CD14-positive monocyte (primary cell): ENCODE data around the gene PICK1. TPM values are rescaled to one million over a fixed set of nuclear protein-coding genes. Genes with fewer than 3 reads are reported as not detected.

Source experiments
- DNase-seq, 3 donors: peaks; one replicate each; pipeline ENCODE4 v3.0.0-alpha.2; 2011 to 2022
- H2AFZ ChIP-seq: 2 replicates; pipeline ENCODE4 v1.6.0; 2012; ENCODE audit warnings: mild to moderate bottlenecking, low read depth, low read length, inconsistent platforms; ENCODE audit not compliant: insufficient read depth, poor library complexity, severe bottlenecking
- H3K27ac ChIP-seq, 2 donors: 1 replicate in 1 of 2; 2 replicates in 1 of 2; pipeline ENCODE4 v1.5.1; 2012 to 2013; ENCODE audit warnings: low read length in 2 of 2, control low read depth in 1 of 2, inconsistent platforms in 1 of 2, low read depth in 1 of 2, mild to moderate bottlenecking in 1 of 2
- H3K27me3 ChIP-seq, 2 donors: one replicate each; pipeline versions ENCODE4 v1.6.0 to v1.6.1; 2011 to 2013; ENCODE audit warnings: low read length in 2 of 2; ENCODE audit not compliant: control insufficient read depth in 2 of 2, insufficient read depth in 2 of 2
- H3K36me3 ChIP-seq, 2 donors: replicated peaks in 1 of 2; 1 replicate in 1 of 2; 2 replicates in 1 of 2; pipeline versions ENCODE4 v1.5.1 to v1.6.1; 2012 to 2013; ENCODE audit warnings: low read length in 2 of 2, control low read depth in 1 of 2, inconsistent platforms in 1 of 2, mild to moderate bottlenecking in 1 of 2; ENCODE audit not compliant: insufficient read depth in 2 of 2, control insufficient read depth in 1 of 2
- H3K4me1 ChIP-seq, 2 donors: 1 replicate in 1 of 2; 2 replicates in 1 of 2; pipeline versions ENCODE4 v1.5.1 to v1.6.1; 2012 to 2013; ENCODE audit warnings: low read length in 2 of 2, control low read depth in 1 of 2, inconsistent platforms in 1 of 2, mild to moderate bottlenecking in 1 of 2, moderate library complexity in 1 of 2; ENCODE audit not compliant: insufficient read depth in 2 of 2, control insufficient read depth in 1 of 2
- H3K4me2 ChIP-seq: replicated peaks from 2 replicates; pipeline ENCODE3; 2012; ENCODE audit warnings: low read length, moderate library complexity, mild to moderate bottlenecking; ENCODE audit not compliant: poor library complexity, severe bottlenecking; ENCODE audit errors: extremely low read depth
- H3K4me3 ChIP-seq, 3 experiments: fragments of 200-600 bp in 1 of 3; sonication (generic) in 1 of 3; replicated peaks in 1 of 3; 1 replicate in 2 of 3; 2 replicates in 1 of 3; pipeline ENCODE4 v1.5.1; 2011 to 2013; ENCODE audit warnings: low read length in 3 of 3, mild to moderate bottlenecking in 3 of 3, control low read depth in 2 of 3, low read depth in 2 of 3, inconsistent platforms in 1 of 3, moderate library complexity in 1 of 3
- H3K79me2 ChIP-seq: 2 replicates; pipeline ENCODE4 v1.6.0; 2012; ENCODE audit warnings: mild to moderate bottlenecking, control low read depth, inconsistent platforms, low read length, moderate library complexity; ENCODE audit not compliant: insufficient read depth
- H3K9ac ChIP-seq: 2 replicates; pipeline ENCODE4 v1.6.0; 2017; ENCODE audit warnings: low read length, mild to moderate bottlenecking; ENCODE audit not compliant: insufficient read depth, poor library complexity, severe bottlenecking
- H3K9me3 ChIP-seq, 2 donors: replicated peaks in 1 of 2; 1 replicate in 1 of 2; 2 replicates in 1 of 2; pipeline versions ENCODE4 v1.5.1 to v1.6.1; 2012 to 2013; ENCODE audit warnings: low read length in 2 of 2, control low read depth in 1 of 2; ENCODE audit not compliant: control insufficient read depth in 1 of 2, insufficient read depth in 1 of 2
- H4K20me1 ChIP-seq: 2 replicates; pipeline ENCODE4 v1.6.0; 2012; ENCODE audit warnings: mild to moderate bottlenecking, low read length, control low read depth, moderate library complexity; ENCODE audit not compliant: insufficient read depth
- H3K27ac Mint-ChIP-seq, 7 donors: one replicate each; pipeline ENCODE4 v1.8.0; 2020; ENCODE audit warnings: mild to moderate bottlenecking in 7 of 7, mixed read lengths in 7 of 7, moderate library complexity in 6 of 7, inconsistent platforms in 2 of 7
- H3K27me3 Mint-ChIP-seq, 3 donors: one replicate each; pipeline ENCODE4 v1.8.0; 2021 to 2022; ENCODE audit warnings: low read depth in 3 of 3, mild to moderate bottlenecking in 3 of 3, mixed read lengths in 3 of 3, moderate library complexity in 3 of 3, inconsistent platforms in 1 of 3
- H3K36me3 Mint-ChIP-seq, 2 donors: one replicate each; pipeline ENCODE4 v1.8.0; 2020; ENCODE audit warnings: mixed read lengths in 2 of 2, inconsistent platforms in 1 of 2, mild to moderate bottlenecking in 1 of 2
- H3K4me1 Mint-ChIP-seq: one replicate; pipeline ENCODE4 v1.8.0; 2020; ENCODE audit warnings: mild to moderate bottlenecking, mixed read lengths
- H3K4me3 Mint-ChIP-seq, 2 donors: one replicate each; pipeline ENCODE4 v1.8.0; 2020; ENCODE audit warnings: mild to moderate bottlenecking in 2 of 2, mixed read lengths in 2 of 2, moderate library complexity in 1 of 2
- H3K9me3 Mint-ChIP-seq, 7 donors: one replicate each; pipeline ENCODE4 v1.8.0; 2020 to 2022; ENCODE audit warnings: mixed read lengths in 7 of 7, mild to moderate bottlenecking in 6 of 7, moderate library complexity in 6 of 7, inconsistent platforms in 2 of 7
- WGBS: methylation state at CpG from one replicate; pipeline ENCODE4 v1.1.5; 2013; ENCODE audit warnings: missing lambda C conversion rate; ENCODE audit not compliant: insufficient coverage; 5-methylcytosine and 5-hydroxymethylcytosine counted together
- intact Hi-C, 2 donors: fragments of 100-400 bp; cut with micrococcal nuclease; formaldehyde crosslinking; loops; one replicate each; pipeline versions ENCODE4 v1.15.0 to v1.15.1; 2023
- polyA plus RNA-seq, 3 donors: library from polyadenylated mRNA; depleted of rRNA in 1 of 3; unstranded in 2 of 3; stranded (reverse) in 1 of 3; fragments of 300-500 nt in 2 of 3; fragments of >200 nt in 1 of 3; fragmentation: Illumina TruSeq in 2 of 3; gene quantifications; 1 replicate in 2 of 3; 2 replicates in 1 of 3; pipeline ENCODE4 v1.2.3, GENCODE V29; 2012 to 2021
- TF ChIP-seq, protein P1 (sequence below): fragments of 200-600 bp; IDR thresholded peaks from one replicate; pipeline ENCODE4 v1.8.0; 2022; ENCODE audit warnings: antibody characterized with exemption, mild to moderate bottlenecking

The PICK1 gene
- polyA plus RNA-seq, 3 donors: 6.4 to 16.9 (median 7.2) TPM

DNA sequence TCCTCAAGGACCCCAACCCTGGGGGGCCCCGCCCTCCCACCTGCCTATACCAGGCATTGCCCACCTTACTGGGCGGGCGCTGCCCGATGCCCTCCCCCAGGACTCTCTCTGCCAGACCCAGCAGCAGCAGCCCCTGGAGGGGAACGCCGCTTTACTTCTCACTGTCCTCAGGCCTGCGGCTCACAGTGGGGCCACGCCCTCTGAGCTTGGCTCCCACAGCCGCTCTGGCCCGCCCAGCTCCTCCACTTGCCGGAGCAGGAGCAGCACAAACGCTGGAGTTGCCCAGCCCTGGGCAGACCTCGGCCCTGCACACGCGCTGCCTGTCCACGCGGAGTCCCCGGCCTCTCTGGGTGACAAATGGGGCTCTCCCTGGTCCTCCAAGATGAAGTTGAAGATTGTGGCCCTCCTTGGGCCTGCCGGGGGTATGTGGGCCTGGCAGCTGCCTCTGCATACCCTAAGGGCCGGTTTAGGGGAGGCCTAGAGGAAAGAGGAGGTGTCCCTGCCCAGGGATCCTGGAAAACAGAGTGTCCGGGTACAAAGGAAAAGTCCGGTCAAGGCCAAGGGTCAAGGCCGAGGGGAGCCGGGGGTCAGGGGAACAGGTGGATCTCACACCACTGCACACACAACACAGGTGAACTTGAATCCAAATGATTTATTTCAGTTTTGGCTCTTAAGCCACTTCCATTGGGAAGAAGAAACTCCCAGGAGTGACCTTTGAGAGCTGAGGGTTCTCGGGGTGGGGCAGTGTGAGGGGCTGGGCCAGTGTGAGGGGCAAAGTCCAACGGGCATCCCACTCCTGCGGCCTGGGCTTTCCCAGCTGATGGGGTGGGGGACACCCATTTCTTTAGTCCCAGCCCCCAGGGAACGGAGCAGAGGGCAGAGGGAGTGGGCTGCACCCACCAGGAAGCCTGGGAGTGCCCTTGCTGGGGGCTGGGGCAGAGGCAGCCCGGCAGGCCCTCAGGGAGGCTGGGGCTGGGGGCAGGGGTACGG lies 54.0 kb downstream of the PICK1 start:
- intact Hi-C loops: loop anchor here (5.0 kb wide), 2 partner anchors 39 to 241 kb away; no protein-coding TSS in a partner anchor

GRCh38 chr22:38111925-38112355 lies 54.7 kb downstream of the PICK1 start:
- H3K27ac Mint-ChIP-seq: no peak overlapping the region
- no peak overlapping the region for H3K27ac ChIP-seq
- no peaks in the 10 kb centered on the region for H3K4me1 ChIP-seq
- no peak overlapping the region for H3K9ac ChIP-seq
- peaks cover 1 to 3% (median 1%) of the 10 kb centered on the region in 3 donors for H3K27me3 Mint-ChIP-seq
- H4K20me1 ChIP-seq: no peaks in the 10 kb centered on the region
- H3K4me3 Mint-ChIP-seq: no peak overlapping the region
- H3K4me2 ChIP-seq: no peak overlapping the region
- no peak for DNase-seq
- TF ChIP-seq, protein P1, sequence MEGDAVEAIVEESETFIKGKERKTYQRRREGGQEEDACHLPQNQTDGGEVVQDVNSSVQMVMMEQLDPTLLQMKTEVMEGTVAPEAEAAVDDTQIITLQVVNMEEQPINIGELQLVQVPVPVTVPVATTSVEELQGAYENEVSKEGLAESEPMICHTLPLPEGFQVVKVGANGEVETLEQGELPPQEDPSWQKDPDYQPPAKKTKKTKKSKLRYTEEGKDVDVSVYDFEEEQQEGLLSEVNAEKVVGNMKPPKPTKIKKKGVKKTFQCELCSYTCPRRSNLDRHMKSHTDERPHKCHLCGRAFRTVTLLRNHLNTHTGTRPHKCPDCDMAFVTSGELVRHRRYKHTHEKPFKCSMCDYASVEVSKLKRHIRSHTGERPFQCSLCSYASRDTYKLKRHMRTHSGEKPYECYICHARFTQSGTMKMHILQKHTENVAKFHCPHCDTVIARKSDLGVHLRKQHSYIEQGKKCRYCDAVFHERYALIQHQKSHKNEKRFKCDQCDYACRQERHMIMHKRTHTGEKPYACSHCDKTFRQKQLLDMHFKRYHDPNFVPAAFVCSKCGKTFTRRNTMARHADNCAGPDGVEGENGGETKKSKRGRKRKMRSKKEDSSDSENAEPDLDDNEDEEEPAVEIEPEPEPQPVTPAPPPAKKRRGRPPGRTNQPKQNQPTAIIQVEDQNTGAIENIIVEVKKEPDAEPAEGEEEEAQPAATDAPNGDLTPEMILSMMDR: no peak
- no peak overlapping the region for H3K4me3 ChIP-seq
- H3K36me3 Mint-ChIP-seq: no peaks in the 10 kb centered on the region
- H3K9me3 ChIP-seq: no peaks in the 10 kb centered on the region
- WGBS: 94% methylated on average over 11 of the region's 11 CpGs
- H3K9me3 Mint-ChIP-seq: peaks cover 0 to 2% (median 0%) of the 10 kb centered on the region in 7 donors
- no peak overlapping the region for H2AFZ ChIP-seq
- H3K27me3 ChIP-seq: no peaks in the 10 kb centered on the region
- no peaks in the 10 kb centered on the region for H3K79me2 ChIP-seq
- no peaks in the 10 kb centered on the region for H3K4me1 Mint-ChIP-seq
- intact Hi-C loops: loop anchor here (5.0 kb wide), 2 partner anchors 40 to 240 kb away; no protein-coding TSS in a partner anchor
- H3K36me3 ChIP-seq: no peaks in the 10 kb centered on the region

More for the DNA sequence above, 54.0 kb downstream of the PICK1 start:
- Histone ChIP-seq H3K36me3 (no peaks in the 10 kb centered on the region), H4K20me1 (no peaks in the 10 kb centered on the region), H3K4me3 (no peak overlapping the region), H3K79me2 (no peaks in the 10 kb centered on the region), H3K4me1 (no peaks in the 10 kb centered on the region), H3K9me3 (no peaks in the 10 kb centered on the region), H2AFZ (no peak overlapping the region), H3K4me2 (no peak overlapping the region), H3K27me3 (no peaks in the 10 kb centered on the region), H3K9ac (no peak overlapping the region), H3K27ac (no peak overlapping the region)
- 96% methylated on average over 20 of the region's 30 CpGs for WGBS
- TF ChIP-seq, protein P1: no peak
- Mint-ChIP-seq H3K4me3 (no peak overlapping the region), H3K4me1 (no peaks in the 10 kb centered on the region), H3K36me3 (no peaks in the 10 kb centered on the region), H3K27me3 (peaks cover 1 to 3% (median 1%) of the 10 kb centered on the region in 3 donors), H3K27ac (no peak overlapping the region), H3K9me3 (peaks cover 0 to 2% (median 0%) of the 10 kb centered on the region in 7 donors)
- no peak for DNase-seq
